CD4-positive, alpha-beta T cell treated with Interleukin-2 at 100 ng/mL for 4 hours (primary cell): ENCODE data around the gene GLRA3.
"Not testable (repeated sequence)": the region's sequence is repeated elsewhere in the genome, so short reads cannot be mapped to it uniquely, and the experiment has no call there.

Experiments used
- DNase-seq: peaks from one replicate; pipeline ENCODE4 v3.0.0-alpha.2; 2020; ENCODE audit warnings: low spot score

The GLRA3 gene

DNA sequence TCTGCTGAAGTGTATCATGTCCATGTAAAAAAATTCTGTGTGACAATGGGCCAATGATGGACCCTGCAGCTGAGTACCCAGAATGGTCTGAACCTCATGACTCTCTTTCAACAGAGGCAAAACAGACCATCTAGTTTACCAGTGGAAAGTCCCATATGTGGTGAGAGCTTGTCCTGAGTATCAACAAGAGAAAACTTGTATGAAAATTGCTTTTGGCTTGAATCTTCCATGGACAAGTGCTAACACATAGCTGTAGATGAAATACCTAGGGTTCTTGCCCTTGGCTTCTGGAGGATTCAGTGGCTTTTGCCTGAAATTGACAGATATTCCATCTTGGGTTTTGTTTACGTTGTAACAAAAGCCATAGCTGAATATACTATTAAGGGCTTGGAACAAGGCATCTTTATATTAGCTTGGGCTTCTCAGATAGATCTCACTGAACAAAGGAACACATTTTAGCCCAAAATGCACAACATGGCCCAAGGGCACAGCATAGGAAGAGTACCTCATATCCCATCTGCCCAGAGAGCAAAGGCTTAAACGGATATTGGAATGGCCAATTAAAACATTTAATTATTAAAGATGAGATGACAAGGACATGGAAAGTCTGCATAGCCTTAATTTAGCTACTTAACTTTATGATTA is 178.2 kb downstream of the GLRA3 start:
- no peak for DNase-seq

GRCh38 chr4:174648812-174649211 is 180.2 kb downstream of the GLRA3 start:
- no peak for DNase-seq

- no peak for DNase-seq
Measured at GRCh38 chr4:174646326-174646725, 182.7 kb downstream of the GLRA3 start.

GRCh38 chr4:174640146-174640545 is 188.9 kb downstream of the GLRA3 start:
- DNase-seq, result no peak

GRCh38 chr4:174635732-174636131 is 193.3 kb downstream of the GLRA3 start:
- no peak for DNase-seq

GRCh38 chr4:174633399-174633798 is 195.6 kb downstream of the GLRA3 start:
- DNase-seq, result no peak

- peak; percentile 25 for DNase-seq
Measured at GRCh38 chr4:174631901-174632758, 196.9 kb downstream of the GLRA3 start.

GRCh38 chr4:174629907-174630450 is 199.1 kb downstream of the GLRA3 start:
- DNase-seq, result not testable (repeated sequence)

GRCh38 chr4:174629265-174629664 is 199.8 kb downstream of the GLRA3 start:
- DNase-seq, result no peak

DNA sequence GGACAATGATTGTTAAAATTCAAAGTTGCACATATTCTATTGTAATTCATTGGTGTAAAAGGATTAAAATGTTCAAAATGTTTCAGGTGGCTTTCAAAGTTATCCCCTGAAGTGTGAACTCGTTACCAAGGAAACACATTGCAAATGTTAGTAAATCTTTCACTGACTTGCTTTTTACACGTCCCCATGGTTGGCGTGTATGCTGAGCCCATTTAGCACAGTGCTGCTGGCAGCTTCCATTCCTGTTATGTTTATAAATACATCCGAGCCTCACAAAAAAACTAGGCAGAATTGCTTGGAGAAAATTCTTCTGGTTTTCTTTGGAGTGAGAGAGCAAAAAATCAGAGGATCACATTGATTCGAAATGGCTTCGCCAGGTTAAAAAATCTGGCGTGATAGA is 200.9 kb downstream of the GLRA3 start:
- DNase-seq, result no peak

GRCh38 chr4:174627473-174627872 is 201.6 kb downstream of the GLRA3 start:
- no peak for DNase-seq

GRCh38 chr4:174626342-174627008 is 202.6 kb downstream of the GLRA3 start:
- DNase-seq, result no peak

DNA sequence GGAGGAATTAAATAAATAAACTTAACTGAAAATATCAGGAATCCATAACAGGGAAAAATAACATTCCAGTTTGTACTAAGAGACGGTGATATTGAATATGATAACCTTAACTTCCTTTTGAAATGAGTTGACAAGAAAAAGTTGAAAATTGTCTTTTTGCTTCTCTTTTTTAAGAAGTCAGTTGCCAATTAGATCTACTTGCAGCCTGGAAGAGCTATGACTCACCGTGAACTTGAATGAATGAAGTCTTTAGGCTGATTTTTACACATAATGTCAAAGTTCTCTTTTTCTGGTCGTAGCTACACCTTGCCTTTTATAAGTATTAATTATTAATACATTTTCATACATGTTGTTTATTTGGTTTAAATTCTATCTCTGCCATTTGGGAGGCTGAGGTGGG is 212.4 kb downstream of the GLRA3 start:
- no peak for DNase-seq

- DNase-seq, result no peak
Measured at GRCh38 chr4:174613979-174614378, 215.1 kb downstream of the GLRA3 start.

GRCh38 chr4:174611792-174612191 is 217.3 kb downstream of the GLRA3 start:
- DNase-seq, result no peak

DNA sequence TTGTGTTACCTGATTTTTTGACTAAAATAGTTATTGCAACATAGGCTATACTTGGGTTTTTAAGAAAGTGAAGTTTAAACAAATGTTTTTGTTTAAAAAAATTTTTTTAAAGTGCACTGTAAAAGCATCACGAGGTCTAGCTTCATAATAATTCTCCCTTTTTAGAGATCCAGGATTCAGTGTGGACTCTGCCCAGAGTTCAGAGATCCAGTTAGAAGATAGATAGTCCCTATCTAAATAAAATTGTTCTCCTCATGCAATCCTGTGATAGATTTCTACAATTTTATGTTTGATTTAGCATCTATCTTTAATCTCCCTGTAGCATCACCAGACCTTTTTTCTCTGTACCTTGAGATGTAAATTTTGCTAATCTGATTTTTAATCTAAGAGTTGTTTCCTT is 221.3 kb downstream of the GLRA3 start:
- DNase-seq, result no peak

GRCh38 chr4:174604198-174604597 is 224.8 kb downstream of the GLRA3 start:
- DNase-seq, result peak; percentile 1

- DNase-seq, result no peak
Measured at GRCh38 chr4:174600391-174600790, 228.7 kb downstream of the GLRA3 start.

DNA sequence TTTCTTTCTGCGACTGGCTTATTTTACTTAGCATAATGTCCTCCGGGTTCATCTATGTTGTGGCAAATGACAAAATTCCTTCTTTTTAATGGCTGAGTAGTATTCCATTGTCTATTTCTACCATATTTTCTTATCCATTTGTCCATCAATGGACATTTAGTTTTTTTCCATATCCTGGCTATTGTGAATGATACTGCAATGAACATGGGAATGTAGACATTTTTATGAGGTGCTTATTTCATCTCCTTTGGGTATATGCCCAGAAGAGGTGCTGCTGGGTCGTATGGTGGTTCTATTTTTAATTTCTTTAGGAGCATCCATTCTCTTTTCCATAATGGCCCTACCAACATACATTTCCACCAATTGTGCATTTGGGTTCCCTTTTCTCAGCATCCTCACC is 230.2 kb downstream of the GLRA3 start:
- no peak for DNase-seq

DNA sequence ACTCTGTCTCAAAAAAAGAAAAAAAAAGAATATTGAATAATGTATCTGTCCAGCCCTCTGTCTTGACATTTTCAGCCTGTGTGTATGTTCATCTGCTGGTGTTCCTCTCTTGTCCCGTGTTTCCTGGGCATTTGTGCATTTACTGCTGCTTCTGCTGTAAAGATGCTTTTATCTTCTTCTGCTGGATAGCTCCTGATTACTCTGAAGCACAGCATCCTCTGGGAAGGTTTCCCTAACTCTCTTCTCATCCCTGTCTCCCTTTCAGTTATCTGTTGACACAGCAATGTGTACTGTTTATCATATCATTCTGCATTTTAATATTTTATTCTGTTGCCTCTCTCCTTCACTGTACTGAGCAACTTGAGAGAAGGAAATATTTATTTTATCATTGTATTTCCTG is 232.5 kb downstream of the GLRA3 start:
- no peak for DNase-seq

GRCh38 chr4:174595141-174595929 is 233.7 kb downstream of the GLRA3 start:
- DNase-seq, result no peak

- DNase-seq, result no peak
Measured at GRCh38 chr4:174593701-174594100, 235.3 kb downstream of the GLRA3 start.
